ENCODE data around the gene TMEM80.
A peak's percentile ranks its signal among the peaks of the same experiment; 100 is the strongest.
"Not testable (repeated sequence)": the region's sequence is repeated elsewhere in the genome, so short reads cannot be mapped to it uniquely, and the experiment has no call there.

The TMEM80 gene

DNA sequence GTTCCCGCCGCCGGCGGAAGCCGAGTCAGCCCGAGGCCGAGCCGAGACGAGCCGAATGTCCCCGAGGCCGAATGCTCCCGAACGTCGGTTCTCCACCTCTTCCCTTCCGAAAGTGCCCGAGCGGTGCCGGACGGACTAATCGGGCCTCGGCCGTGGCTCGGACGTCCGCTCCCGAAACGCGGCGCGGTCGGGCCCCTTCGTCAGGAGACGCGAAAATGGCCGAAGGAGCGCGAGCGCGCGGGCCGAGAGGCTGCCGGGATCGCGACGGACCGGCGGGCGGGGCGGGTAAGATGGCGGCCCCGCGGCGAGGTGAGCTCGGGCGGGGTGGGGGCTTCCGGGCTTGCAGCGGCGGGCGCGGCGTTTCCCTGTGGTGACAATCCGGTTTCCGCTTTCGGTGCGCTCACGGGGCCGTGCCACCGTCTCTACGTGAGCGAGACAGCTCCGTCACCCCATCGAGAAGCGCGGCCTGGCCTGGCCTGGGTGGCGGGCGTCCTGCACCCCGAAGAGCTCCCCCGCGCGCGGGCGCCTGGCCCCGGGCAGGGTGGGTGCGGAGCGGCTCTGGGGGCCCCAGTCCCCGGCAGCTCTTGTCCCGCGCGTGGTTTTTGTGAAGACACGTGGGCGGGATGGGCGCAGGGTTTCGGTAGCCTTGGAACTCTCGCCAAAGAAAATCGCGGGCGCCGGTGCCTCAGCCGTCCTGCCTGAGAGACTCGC, at the start of gene TMEM80:
TMEM80 (plus strand) TSS at position 279 of the 711 bp plus-strand sequence; CDS start at position 291, 12 bp downstream.
- peak; percentile 90 to 99 (median 97) for DNase-seq

DNA sequence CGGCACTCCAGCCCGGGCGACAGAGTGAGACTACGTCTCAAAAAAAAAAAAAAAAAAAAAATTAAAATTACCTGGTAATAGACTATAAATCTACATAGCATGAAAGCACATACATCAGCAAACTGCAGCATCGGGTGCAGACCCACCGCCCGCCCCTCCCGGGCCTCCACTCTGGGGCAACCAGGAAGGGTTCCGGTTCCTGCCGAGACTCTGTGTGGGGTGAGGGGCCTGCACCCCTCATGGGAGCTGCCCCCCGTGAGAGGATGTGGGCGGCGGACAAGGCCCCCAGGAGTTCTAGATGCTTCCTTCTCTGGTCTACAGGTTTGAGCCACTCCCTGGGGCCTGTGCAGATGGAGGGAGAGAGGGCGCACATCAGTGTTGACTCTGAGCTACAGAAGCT, 49.4 kb upstream of the TMEM80 start:
- no peak for DNase-seq

DNA sequence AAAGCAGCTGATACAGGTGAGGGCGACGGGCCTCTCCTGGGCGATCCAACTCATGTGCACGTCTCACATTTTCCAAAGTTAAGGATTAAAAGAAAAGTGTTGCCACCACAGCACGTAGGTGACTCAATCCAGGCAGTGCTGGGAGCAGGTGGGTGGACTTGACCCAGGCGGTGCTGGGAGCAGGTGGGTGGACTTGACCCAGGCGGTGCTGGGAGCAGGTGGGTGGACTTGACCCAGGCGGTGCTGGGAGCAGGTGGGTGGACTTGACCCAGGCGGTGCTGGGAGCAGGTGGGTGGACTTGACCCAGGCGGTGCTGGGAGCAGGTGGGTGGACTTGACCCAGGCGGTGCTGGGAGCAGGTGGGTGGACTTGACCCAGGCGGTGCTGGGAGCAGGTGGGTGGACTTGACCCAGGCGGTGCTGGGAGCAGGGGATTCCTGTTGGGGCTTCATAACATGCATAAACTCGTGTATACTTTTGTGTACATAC, 47.9 kb upstream of the TMEM80 start:
- DNase-seq = not testable (repeated sequence)

DNA sequence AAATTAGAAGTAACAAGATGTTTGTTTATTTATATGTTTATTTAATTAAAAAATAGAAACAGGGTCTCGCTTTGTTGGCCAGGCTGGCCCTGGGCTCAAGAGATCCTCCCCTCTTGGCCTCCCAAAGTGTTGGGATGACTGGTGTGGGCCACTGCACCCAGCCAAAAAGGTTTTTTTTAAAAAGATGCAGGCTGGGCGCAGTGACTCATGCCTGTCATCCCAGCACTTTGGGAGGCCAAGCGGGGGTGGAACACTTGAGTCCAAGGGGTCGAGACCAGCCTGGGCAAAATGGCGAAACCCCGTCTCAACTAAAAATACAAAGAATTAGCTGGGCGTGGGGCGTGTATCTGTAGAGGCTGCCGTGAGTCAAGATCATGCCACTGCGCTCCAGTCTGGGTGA, 45.1 kb upstream of the TMEM80 start:
- no peak for DNase-seq

DNA sequence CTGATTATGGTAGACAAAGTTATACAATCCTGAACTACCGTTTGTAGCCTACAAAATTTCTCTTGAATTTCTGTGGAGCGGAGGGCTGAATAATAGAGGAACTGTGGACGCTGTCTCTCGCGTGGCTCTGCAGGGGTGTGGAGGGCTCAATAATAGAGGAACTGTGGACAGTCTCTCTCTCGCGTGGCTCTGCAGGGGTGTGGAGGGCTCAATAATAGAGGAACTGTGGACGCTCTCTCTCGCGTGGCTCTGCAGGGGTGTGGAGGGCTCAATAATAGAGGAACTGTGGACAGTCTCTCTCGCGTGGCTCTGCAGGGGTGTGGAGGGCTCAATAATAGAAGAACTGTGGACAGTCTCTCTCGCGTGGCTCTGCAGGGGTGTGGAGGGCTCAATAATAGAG, 42.5 kb upstream of the TMEM80 start:
- not testable (repeated sequence) for DNase-seq

DNA sequence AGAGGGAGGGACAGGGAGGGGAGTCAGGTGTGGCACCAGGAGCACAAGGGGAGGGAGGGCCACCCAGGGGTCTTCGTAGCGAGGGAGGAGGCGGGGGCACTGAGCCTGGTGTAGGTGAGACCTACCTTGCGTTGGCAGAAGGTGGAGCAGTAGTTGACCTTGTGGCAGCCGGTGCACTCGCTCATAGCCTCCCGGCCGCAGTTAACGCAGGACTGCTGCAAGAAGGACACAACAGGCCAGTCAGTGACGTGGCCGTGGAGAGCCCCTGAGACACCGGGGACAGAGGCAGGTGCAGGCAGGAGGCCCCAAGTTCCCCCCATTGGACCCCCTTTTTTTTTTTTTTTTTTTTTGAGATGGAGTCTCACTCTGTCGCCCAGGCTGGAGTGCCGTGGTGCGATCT, 41.8 kb upstream of the TMEM80 start:
- DNase-seq = no peak

DNA sequence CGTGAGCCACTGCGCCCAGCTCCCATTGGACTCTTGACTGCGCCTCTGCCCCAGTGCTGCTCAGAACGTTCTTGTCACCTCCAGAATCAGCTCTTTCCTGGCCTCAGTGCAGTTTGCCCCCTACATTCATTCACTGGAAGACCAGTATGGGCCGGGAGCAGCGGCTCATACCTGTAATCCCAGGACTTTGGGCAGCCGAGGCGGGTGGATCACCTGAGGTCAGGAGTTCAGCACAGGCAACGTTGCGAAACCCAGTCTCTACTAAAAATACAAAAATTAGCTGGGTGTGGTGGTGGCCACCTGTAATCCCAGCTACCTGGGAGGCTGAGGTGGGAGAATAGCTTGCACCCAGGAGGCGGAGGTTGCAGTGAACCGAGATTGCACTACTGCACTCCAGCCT, 41.2 kb upstream of the TMEM80 start:
- not testable (repeated sequence) for DNase-seq

DNA sequence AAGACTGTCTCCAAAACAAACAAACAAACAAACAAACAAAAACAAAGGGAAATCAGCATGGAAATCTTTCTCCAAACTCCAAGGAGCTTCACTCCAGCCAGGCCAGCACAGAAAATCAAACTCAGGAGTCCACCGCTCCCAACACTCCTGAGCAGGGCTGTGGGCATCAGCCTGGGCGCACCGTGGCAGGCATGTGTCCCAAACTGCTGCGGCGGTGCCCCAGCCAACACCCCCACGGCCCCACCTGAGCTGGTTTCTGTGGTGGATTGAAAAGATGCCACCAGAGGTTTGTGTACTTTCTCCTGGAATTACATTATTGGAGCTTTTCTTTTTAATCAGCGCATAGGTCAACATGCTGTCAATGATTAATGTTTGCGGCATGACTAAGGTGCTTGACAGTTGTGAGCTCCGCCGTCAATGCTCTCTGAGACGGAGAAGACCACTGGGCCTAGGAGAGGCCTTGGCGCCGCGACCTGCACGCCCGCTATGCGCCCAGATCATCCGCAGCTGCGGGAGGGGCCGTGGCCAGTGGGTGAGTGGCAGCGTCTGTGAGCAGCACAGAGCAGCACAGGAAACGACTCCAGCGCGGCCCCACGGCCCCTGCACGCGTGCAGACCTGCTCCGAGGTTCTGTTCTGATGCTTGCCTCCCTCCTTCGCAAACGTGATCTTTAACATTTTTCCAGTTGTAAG, 40.4 kb upstream of the TMEM80 start:
- no peak for DNase-seq

DNA sequence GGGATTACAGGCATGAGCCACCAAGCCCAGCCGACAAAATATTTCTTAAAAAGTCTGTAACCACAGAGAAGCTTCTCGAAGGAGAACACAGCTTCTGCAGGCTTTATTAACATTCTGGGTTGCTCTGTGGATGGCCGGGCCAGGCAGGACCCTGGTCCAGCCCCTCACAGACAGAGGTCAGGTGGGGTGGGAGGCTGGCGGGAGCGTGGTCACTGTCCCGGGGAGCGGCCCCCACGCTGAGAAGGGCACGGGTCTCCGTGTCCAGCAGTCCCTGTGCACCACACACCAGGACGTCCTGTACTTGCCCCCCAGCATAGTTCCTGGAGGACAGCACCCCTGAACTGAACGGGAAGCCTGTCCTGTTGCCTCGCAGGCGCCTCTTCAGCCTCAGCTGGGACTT, 39.2 kb upstream of the TMEM80 start:
- DNase-seq = no peak

DNA sequence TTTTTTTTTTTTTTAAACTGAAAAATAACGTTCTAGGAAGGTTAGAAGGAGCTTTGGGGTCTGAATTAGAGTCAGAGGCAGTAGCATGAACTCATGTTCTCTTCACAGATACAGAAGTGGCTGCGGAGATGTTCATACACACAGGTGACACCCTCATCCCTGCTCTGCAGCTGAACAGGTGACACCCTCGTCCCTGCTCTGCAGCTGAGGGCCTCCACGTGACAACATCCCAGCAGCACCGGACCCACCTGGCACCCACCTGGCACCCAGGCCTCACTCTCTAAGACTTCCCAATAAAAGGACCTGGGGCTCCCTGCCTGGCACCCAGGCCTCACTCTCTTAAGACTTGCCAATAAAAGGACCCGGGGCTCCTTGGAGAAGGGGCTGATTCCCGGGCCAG, 38.8 kb upstream of the TMEM80 start:
- DNase-seq = no peak

DNA sequence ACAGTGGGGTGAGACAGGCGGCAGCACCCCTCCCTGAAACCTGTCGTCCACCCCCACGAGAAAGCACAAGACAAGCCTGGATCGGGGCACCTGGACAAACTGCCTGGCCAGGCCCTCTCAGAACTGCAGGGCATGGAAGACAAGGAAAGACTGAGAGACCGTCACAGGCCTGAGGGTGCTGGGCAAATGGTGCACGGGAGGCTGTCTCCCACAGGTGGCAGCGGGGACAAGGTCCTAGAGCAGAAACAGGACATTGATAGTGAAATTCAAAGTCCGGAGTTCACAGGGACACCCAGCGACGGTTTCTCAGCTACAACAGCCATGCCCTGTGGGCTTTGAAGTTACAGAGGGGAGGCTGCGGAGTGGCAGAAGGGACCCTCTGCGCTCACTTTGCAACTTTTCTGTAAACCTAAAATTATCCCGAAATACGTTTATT, 37.9 kb upstream of the TMEM80 start:
- DNase-seq = no peak

DNA sequence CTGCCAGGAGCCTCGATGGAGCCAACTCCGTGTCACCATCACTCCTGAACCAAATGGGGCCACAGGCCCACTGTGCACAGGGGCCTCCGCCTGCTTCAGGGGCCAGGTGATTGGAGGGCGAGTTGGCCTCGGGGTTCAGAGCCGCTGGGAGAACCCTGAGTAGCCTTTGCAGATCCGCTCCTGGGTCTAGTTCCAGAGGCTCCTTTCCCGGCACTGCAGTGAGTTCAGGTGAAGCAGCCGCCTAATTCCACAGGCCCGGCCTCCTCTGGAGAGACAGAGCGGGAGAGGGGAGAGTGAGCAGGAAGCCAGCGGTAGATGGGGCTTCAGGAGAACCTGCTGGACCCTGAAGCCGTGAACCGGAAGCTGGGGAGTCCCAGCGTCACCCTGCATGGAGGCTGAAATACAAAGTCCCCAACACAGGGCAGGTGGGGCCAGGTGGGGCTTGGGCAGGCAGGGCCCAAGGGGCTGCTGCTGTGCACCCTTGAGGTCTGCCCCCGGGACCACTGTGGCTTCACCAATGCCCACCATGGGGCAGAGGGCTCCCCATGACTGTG, 36.0 kb upstream of the TMEM80 start:
- no peak for DNase-seq

DNA sequence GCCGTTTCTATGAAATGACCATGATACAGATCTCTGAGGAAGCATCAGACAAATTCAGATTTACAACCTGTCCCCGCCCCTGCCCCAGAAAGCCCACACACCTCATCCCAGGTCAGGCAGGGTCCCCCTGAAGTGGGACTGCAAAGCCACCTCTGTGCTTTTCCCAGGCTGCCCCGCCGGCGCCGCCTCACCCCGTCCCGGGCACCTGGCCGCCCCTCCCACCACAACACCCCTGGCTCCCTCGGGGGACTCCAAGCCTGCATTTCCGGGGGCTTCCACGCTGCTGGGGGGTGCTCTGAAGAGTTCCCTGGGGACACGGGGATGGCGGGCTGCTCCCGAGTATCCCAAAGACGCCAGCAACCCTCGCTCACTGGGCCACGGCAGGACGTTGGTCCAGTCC, 35.3 kb upstream of the TMEM80 start:
- DNase-seq = no peak

DNA sequence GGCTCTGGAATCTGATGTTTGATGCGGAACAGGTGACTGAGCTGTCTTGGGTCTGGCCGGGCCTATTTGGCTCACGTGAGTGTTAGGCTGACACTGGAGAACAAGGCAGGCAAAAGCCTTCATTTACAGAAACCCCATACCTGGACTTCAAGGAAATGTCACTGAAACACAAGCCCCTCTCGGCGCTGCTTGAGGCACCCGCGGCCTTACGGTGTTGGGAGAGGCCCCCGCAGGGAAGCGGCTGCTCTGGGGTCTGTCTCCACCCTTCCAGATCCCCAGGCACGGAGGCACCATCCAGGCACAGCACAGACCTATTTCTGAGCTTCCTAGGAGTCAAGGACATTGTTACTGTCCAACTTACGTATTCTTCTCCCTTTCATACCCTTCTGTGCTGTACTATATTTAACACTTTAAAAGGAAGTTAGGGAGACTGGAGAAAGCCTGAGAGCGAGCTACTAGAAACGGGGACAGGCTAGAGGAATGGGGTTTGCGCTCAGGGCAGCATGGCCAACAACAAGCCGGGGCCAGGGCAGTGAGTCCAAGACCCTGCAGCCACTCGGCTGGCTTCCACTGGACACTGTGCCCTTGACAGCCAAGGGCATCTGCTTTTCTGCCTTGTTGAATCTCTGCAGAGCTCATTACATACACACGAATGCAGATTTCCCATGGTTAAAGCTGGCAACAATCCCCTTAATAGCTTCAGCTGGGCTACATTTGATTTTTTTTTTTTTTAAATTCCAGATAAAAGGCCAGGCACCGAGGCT, 34.8 kb upstream of the TMEM80 start:
- no peak for DNase-seq

DNA sequence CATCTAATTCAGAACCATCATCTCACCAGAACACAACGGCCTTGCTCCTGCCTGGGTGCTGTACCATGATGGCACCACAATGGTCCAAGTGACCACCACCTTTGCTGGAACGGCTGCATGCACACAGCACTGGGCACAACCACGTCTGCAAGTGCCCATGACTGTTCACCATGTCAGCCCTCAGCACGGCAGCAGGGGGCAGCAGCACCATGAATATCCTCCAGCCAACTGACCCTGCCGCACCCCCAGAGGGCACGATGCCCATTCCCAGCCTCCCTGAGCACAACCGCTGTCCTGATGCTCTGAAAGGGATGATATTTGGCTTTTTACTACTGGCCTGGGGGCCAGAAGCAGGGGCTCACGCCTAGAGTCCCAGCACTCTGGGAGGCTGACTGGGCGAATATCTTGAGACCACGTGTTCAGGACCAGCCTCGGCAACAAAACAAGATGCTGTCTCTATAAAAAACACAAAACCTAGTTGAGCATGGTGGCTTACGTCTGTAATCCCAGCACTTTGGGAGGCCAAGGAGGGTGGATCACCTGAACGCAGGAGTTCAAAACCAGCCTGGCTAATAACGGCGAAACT, 32.8 kb upstream of the TMEM80 start:
- DNase-seq = peak in 4 of 6 experiments; percentile 16 to 43 (median 28)

DNA sequence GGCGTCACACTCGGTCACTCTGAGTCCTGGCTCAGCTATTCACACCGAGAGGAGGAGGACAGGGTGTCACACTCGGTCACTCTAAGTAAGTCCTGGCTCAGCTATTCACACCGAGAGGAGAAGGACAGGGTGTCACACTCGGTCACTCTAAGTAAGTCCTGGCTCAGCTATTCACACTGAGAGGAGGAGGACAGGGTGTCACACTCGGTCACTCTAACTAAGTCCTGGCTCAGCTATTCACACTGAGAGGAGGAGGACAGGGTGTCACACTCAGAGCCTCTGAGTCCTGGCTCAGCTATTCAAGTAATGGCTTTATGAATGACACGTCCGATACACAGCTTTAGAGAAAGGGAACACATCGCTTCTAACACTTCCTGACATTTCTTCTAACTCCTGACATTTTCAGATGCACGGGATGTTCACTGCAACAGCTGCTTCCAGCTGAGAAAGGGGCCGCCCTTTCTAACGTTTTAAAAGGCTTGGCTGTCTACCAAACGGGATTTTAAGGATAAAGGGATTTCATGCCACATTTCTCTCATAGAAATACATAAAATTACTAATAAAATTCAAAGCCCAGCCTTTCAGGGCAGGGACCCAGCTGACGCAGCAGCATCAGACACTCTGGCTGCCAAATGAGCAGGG, 30.4 kb upstream of the TMEM80 start:
- no peak for DNase-seq

DNA sequence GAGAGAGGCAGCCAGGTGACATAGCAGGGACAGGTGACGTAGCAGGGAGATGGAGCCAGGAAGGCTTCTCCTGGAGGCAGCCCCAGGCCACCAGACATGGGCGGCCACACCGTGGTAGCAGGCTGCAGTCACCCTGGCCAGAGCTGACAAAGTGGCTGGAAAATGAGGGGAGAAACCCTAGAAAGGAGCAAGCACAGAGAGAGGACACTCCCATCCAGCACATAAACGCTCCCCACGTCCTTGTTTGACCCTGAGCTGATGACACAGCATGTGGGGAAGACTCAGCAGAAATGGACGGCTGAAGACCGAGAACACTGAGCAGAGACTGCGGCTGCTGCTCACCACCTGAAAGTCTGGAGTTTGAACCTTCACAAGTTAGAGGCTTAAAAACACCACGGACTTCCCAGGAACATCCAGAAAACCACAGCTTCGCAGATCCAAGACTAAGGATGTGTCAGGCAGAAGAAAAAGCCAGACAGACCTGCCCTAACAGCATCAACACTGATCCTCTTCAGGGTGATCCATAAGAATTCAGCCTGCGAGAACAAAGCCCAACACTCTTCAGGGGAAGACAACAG, 29.8 kb upstream of the TMEM80 start:
- no peak for DNase-seq

DNA sequence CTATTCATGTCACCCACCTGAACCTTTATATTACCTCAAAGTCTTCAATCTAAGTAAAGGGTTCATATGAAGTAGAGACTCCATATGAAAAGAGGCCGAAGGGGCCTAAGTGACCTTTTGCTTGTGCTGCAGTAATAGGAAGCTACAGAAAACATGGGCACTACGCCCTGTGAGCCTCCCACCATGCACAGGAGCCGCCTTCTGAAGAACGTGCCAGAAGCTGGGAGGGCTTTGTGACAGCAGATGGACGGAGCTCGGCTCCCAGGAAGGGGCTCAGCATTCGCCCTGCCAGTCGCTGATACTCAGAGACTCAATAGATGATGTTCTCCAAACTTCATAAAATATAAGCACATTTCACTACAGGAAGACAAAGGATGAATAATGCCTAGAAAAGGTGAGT, 21.8 kb upstream of the TMEM80 start:
- no peak for DNase-seq

DNA sequence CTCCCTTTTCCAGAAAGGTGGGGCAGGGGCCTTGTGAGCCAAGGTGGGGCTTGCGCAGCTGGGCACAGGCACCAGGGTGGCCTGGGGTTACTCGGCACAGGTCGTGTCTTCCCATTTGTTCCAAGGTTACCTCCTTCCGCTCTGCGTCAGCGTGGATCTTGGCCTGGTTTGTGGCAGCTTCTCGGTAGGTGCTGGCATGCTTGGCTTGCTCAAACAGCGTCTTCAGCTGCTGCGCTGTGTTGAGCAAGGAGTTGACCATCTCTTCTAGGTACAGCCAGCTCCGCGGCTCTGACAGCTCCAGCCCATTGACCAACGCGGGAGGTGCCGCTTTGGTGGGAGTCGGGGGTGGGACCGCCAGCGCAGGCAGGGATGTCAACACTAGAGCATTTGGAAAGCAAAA, 21.2 kb upstream of the TMEM80 start:
- DNase-seq = no peak

DNA sequence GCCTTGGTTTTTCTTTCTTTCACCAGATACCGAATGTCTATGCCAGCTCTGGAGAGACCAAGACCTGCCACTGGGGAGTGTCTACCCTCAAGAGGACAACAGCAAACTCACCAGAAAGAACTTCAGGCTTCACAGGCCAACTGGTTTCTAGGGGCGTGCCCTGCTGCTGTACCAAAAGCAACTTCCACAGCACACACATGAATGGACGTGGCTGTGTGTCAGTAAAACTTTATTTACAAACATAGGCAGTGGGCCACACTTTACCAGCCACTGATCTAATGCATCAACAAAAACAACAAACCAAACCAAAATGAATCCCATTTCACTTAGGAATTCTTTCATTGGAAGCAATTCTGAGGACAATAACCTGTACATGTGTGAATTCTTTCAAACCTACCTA, 17.3 kb upstream of the TMEM80 start:
- DNase-seq = no peak

DNA sequence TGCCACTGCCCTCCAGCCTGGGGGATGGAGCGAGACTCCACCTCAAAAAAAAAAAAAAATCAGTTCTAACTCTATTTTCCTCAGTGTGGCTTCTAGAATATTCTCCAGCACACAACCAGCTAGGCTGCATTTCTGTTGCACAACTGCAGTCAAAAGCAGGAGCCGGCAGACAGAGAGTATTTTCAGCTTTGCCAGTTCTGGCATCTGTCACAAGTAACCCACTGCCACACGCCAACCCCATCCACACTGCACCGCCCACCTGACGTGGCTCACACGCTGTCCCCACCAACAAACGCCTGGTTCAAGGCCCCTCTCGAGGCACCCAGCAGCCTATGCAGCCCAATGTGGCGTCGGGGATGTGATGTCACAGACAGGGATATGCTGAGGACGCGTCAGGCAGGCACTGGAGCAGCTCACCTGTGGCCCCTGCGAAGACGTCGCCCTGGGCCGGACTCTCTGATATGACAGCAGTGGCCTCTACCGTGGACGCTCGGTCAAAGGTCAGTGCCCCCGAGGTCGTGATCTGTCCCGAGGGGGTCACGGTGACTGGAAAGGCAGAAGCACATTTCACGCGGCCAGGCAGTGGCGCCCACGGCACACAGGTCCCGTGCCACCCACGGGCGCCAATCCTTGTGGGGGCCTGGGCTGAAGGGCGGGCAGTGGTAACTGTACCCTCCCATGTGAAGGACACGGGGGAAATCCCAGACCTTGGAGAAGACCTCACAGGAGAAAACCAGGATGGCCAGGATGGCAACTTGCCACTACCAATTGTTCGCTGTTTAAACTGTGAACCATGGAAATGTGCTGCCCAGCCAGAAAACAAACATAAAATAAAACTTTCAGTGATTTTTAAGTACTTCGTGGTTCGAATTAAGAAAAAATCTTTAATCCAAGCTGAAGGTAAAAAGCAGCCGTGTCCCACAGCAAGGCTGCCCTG, 16.1 kb upstream of the TMEM80 start:
- DNase-seq = no peak

Measured in stimulated activated naive CD4-positive, alpha-beta T cell (primary cell).